OCI-LY3 (cell line): Measurements from ENCODE around the gene EFNB1.

Experiments used
- H2AFZ ChIP-seq: fragments of 200-600, 300-600 bp; shearing (Covaris generic); 2 replicates; pipeline ENCODE4 v1.6.0; 2014; ENCODE audit warnings: antibody characterized with exemption, low read depth, low read length
- H3K27ac ChIP-seq: fragments of 200-600, 300-600 bp; sonication (generic); 2 replicates; pipeline ENCODE4 v1.5.1; 2014; ENCODE audit warnings: mild to moderate bottlenecking, low read length, moderate library complexity, mixed read lengths
- H3K27me3 ChIP-seq: fragments of 200-600, 300-600 bp; sonication (generic); 2 replicates; pipeline ENCODE4 v1.6.1; 2014; ENCODE audit warnings: low read depth, low read length, mixed read lengths
- H3K36me3 ChIP-seq: fragments of 200-600, 300-600 bp; sonication (generic); replicated peaks from 2 replicates; pipeline ENCODE3; 2014; ENCODE audit warnings: low read depth, low read length, mixed read lengths
- H3K4me1 ChIP-seq: fragments of 300-600, 200-600 bp; sonication (generic); 2 replicates; pipeline ENCODE4 v1.6.1; 2014; ENCODE audit warnings: low read length, mixed read lengths
- H3K4me2 ChIP-seq: fragments of 200-600, 300-600 bp; sonication (generic); 2 replicates; pipeline ENCODE4 v1.6.1; 2014; ENCODE audit warnings: low read length, mixed read lengths
- H3K4me3 ChIP-seq: fragments of 300-600, 200-600 bp; sonication (generic); 2 replicates; pipeline ENCODE4 v1.5.1; 2014; ENCODE audit warnings: antibody characterized with exemption, mild to moderate bottlenecking, low read length, moderate library complexity
- H3K79me2 ChIP-seq: fragments of 300-600, 200-600 bp; shearing (Covaris generic); 2 replicates; pipeline ENCODE4 v1.6.1; 2014; ENCODE audit warnings: mild to moderate bottlenecking, low read length, mixed read lengths
- H3K9ac ChIP-seq: fragments of 300-600, 200-600 bp; shearing (Covaris generic); 2 replicates; pipeline ENCODE4 v1.6.0; 2014; ENCODE audit warnings: mild to moderate bottlenecking, low read length, moderate library complexity
- H3K9me3 ChIP-seq: fragments of 200-600, 300-600 bp; shearing (Covaris generic); 2 replicates; pipeline ENCODE4 v1.6.1; 2014; ENCODE audit warnings: low read length, mixed read lengths; ENCODE audit not compliant: insufficient read depth
- H4K20me1 ChIP-seq: fragments of 200-600, 300-600 bp; sonication (generic); 2 replicates; pipeline ENCODE4 v1.6.1; 2016; ENCODE audit warnings: low read length, mixed read lengths; ENCODE audit not compliant: insufficient read depth
- CTCF ChIP-seq: fragments of 200-600, 300-600 bp; sonication (generic); IDR thresholded peaks from 2 replicates; pipeline ENCODE4 v1.5.1; 2014; ENCODE audit warnings: antibody characterized with exemption, low read length, low read depth
- EZH2phosphoT487 ChIP-seq: fragments of 200-600 bp; shearing (Covaris generic); IDR thresholded peaks from 2 replicates; pipeline ENCODE4 v1.6.1; 2018; ENCODE audit warnings: antibody characterized with exemption, mixed run types, low read depth

Gene EFNB1

GRCh38 chrX:68826113-68826980 lies 2.5 kb upstream of the EFNB1 start:
- no peak overlapping the region for H3K4me2 ChIP-seq
- H2AFZ ChIP-seq: no peak overlapping the region
- H3K27ac ChIP-seq: no peak overlapping the region
- H3K4me1 ChIP-seq: peaks cover 14% of the 10 kb centered on the region
- no peak overlapping the region for H3K9ac ChIP-seq
- TF ChIP-seq EZH2phosphoT487 (no peak), CTCF (no peak)
- H4K20me1 ChIP-seq: no peaks in the 10 kb centered on the region
- no peaks in the 10 kb centered on the region for H3K36me3 ChIP-seq
- peaks cover 23% of the 10 kb centered on the region for H3K79me2 ChIP-seq
- H3K4me3 ChIP-seq: no peak overlapping the region
- no peaks in the 10 kb centered on the region for H3K9me3 ChIP-seq
- no peaks in the 10 kb centered on the region for H3K27me3 ChIP-seq

- no peaks in the 10 kb centered on the region for H4K20me1 ChIP-seq
- no peak overlapping the region for H3K9ac ChIP-seq
- H3K4me2 ChIP-seq: no peak overlapping the region
- peaks cover 22% of the 10 kb centered on the region for H3K4me1 ChIP-seq
- no peaks in the 10 kb centered on the region for H3K27me3 ChIP-seq
- no peak overlapping the region for H3K4me3 ChIP-seq
- no peak overlapping the region for H2AFZ ChIP-seq
- TF ChIP-seq EZH2phosphoT487 (no peak), CTCF (no peak)
- H3K79me2 ChIP-seq: peaks cover 33% of the 10 kb centered on the region
- H3K27ac ChIP-seq: no peak overlapping the region
- no peaks in the 10 kb centered on the region for H3K9me3 ChIP-seq
- no peaks in the 10 kb centered on the region for H3K36me3 ChIP-seq
These were observed 1.6 kb upstream of the EFNB1 start for GRCh38 chrX:68827256-68827655.

GRCh38 chrX:68827848-68828624 lies 785 bp upstream of the EFNB1 start:
- Histone ChIP-seq H4K20me1 (no peaks in the 10 kb centered on the region), H3K9me3 (no peaks in the 10 kb centered on the region), H3K79me2 (peaks cover 40% of the 10 kb centered on the region), H3K27me3 (no peaks in the 10 kb centered on the region), H3K4me3 (peak overlapping the region; percentile 94), H3K4me2 (peak overlapping the region; percentile 84), H3K9ac (peak overlapping the region; percentile 55), H3K27ac (no peak overlapping the region), H3K36me3 (no peaks in the 10 kb centered on the region), H2AFZ (peak overlapping the region; percentile 63; the same call in 1 of the 2 replicates), H3K4me1 (peaks cover 29% of the 10 kb centered on the region)
- TF ChIP-seq CTCF: peak; percentile 90
- TF ChIP-seq EZH2phosphoT487: no peak
